ENCODE data around the gene HSD11B1L. TPM values are rescaled to one million over a fixed set of nuclear protein-coding genes. Genes with fewer than 3 reads are reported as not detected.

The HSD11B1L gene, protein sequence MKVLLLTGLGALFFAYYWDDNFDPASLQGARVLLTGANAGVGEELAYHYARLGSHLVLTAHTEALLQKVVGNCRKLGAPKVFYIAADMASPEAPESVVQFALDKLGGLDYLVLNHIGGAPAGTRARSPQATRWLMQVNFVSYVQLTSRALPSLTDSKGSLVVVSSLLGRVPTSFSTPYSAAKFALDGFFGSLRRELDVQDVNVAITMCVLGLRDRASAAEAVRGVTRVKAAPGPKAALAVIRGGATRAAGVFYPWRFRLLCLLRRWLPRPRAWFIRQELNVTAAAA
- 39.9 and 48.1 TPM in 2 replicates for total RNA-seq
- 28.3 TPM for polyA plus RNA-seq (2012)

DNA sequence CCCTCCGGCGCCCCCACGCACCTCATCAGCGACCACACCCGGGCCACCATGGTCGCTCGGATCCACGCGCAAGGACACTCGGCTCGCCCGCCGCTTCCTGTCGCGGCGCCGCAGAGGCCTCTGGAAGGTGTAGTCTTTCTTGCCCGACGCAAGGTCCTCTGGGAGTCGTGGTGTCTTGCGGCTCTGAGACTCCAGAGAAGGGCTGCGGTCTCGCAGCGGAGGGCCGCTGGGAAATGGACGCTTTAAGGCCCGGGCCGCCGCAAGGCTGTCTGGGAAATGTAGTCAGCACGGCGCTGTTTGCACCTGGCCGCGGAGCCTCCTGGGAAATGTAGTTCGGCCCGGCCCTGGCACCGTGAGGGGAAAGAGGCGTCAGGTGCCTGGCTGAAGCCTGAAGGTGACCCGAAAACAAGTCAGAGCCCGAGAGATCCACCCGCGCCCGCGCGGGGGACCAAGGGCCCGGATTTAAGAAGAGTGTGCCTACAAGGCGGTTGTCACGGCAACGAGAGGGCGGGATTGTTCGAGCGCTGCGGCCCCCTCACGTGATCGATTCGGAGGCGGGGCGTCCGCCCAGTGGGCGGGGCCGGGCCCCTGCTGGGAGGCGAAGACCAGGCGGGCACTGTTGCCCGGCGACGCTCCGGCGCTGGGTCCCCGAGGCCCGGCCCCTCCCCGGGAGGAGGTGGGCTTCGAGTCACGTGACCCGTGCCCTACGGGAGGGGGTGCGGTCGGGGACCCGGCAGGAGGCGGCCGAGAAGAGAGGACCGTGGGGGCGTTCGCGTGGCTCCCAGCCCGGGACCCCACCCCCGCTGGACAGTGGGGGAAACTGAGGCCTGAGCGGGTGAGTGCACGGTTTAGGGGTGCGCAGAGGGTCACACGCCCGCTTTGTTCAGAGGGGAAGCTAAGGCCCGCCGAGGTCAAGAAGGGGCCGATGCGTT is at the start of gene HSD11B1L, which contains the start of gene MICOS13:
Gene HSD11B1L, plus strand, starts transcription at position 591 of the 932 bp plus-strand sequence. CDS start 3,806 bp downstream, outside the sequence.
Gene MICOS13, minus strand, starts transcription at position 80 of the 932 bp plus-strand sequence. Its CDS starts 30 bp downstream, at position 50.
- DNase-seq (ENCODE audit: low read depth) = peak; percentile 100

- no peak for DNase-seq (ENCODE audit: low read depth)
These were observed 49.1 kb upstream of the HSD11B1L start for GRCh38 chr19:5631567-5632240.

- DNase-seq (ENCODE audit: low read depth) = no peak
These were observed 48.6 kb upstream of the HSD11B1L start for GRCh38 chr19:5632241-5632612.

GRCh38 chr19:5632657-5633056 is 48.2 kb upstream of the HSD11B1L start:
- no peak for DNase-seq (ENCODE audit: low read depth)

- no peak for DNase-seq (ENCODE audit: low read depth)
These were observed 45.4 kb upstream of the HSD11B1L start for GRCh38 chr19:5635427-5635826.

DNA sequence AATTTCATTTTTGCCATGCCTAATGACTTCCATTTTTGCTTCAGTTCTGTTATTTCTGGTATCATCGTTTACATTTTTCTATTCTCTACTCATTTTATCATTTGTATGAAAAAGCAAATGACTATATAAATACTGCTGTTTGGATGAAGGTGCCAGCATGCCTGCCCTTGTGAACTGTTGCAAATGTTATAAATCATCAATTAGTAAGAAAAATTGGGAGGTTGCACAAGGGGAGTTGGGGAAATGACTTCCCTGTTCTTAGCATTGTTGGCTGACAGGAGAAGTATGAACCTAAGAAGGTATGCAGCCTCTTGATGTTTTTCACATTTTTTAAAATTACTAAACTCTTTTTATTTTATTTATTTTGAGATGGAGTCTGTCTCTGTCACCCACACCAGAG is 42.9 kb upstream of the HSD11B1L start:
- DNase-seq (ENCODE audit: low read depth) = no peak

DNA sequence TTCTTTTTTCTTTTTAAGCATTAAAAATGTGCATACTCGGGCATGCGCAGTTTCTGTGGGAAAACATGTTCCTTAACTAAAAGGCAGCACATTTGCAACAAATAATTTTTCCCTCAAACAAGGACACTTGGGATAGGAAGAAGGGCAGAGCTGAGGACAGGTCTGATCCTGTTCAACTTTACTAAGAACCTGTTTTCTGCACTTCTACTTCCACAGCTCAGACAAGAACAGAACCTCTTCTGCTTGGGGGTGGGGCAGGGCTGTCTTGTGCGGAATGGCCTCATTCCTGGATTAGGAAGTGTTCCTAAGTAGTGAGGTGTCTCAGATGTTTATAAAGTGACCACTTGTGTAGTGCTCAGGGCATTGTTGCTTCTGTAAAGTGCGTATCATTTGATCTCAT is 39.7 kb upstream of the HSD11B1L start:
- no peak for DNase-seq (ENCODE audit: low read depth)

DNA sequence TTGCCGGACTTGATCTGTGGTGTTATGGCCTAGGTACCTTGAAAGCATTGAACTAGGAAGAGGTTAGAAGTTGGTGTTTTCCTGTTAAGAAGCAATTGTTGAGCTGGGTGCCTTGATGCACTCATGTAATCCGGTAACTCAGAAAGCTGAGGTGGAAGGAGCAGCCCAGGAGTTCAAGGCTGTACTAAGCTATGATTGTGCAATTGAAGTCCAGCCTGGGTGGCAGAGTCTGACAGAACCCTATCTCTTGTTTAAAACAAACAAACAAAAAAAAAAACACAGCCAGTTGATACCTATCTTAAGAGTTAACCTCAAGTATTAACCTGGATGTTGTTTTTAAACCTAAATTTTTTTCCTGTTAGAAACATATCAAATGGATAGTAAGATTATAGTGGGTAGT is 38.6 kb upstream of the HSD11B1L start:
- no peak for DNase-seq (ENCODE audit: low read depth)

DNA sequence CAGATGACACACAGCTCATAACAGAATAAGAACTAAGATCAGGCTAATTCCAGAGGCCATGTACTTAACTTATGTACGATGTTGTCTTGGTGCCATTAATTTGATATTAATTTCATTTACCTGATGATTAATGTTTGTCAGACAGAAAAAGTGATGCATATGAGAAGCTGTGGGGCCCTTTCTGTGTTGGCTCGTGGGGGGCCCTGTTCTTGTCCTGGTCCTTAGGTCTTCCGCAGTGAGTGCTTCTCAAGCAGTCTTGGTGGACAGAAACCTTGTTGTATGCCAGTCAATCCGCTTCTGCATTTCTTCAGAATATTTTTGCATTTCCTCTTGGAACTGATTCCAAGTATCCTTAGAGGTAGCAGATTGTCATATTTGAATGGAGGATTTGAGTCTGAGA is 37.8 kb upstream of the HSD11B1L start:
- no peak for DNase-seq (ENCODE audit: low read depth)

DNA sequence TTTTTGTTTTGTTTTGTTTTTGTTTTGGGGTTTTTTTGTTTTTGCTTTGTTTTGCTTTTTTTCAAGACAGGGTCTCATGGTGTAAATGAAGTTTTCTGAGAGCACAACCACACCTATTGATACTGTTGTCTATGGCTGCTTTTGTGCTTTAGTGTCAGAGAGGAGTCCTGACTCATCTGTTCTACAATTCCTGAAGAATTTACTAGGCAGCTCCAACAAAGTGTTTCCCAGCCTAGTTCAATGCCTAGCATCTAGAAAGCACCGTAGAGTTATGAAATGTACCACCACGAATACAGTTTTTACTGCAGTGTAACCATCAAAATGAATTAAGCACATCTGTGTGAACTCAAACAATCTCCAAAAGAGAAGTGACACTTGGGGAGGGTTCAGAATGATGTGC is 36.8 kb upstream of the HSD11B1L start:
- DNase-seq (ENCODE audit: low read depth) = no peak

GRCh38 chr19:5645409-5645808 is 35.4 kb upstream of the HSD11B1L start:
- DNase-seq (ENCODE audit: low read depth) = no peak

- no peak for DNase-seq (ENCODE audit: low read depth)
These were observed 34.1 kb upstream of the HSD11B1L start for GRCh38 chr19:5646703-5647102.

DNA sequence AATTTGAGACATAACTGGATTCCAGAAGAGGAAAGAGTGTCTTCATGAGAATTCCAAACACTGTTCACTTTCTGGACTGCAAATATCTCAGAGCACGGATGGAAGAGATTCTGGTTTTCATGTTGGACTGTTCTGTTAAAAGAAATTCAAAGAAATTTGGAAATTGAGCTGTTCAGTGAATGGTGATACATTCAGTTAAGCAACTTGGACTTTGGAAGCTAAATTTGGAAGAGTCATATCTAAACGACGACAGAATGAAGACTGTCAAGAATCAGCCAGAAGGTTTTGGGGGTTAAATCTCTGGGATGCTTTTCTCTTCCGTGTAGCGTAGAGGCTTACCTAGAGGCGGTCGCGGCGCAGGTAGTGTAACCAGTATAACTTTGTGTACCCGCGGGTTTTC is 32.4 kb upstream of the HSD11B1L start:
- DNase-seq (ENCODE audit: low read depth) = no peak

DNA sequence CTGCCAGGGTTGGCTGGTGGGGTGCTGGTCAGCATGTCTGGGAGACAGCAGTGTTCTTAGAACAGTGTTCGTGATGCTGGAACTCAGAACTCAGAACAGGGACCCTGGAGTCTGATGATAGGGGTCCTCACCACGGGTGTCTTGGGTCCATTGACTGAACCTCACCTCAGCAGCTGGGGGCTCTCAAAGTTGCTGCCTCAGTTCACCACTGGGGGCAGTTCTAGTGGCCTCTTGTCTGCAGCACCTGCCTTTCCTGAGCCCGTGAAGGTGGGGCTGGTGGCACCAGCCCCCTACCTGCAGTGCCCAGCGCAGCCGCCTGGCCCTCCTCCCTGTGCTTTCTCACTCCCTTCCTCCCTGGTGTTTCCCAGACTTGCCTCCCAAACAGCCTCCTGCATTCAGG is 29.5 kb upstream of the HSD11B1L start:
- no peak for DNase-seq (ENCODE audit: low read depth)

DNA sequence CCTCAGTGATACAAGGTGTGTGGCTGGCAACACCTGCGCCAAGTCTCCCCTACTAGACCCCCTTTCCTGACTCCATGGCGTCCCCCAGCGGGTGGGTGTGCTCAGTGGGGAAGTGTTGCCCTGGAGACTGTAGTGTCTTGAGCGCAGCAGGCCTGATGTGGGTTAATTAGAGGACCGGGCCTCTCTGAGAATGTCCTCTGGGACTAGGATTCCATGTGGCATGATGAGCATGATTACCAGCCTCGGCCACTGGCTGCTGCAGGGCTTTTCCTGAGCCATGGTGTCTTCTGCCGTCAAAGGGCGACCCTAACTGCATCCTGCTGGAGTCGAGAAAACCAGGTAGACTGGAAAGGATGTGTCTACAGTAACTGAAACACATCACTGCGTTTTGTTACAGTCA is 28.6 kb upstream of the HSD11B1L start:
- DNase-seq (ENCODE audit: low read depth) = no peak

GRCh38 chr19:5654931-5655330 is 25.9 kb upstream of the HSD11B1L start:
- no peak for DNase-seq (ENCODE audit: low read depth)

DNA sequence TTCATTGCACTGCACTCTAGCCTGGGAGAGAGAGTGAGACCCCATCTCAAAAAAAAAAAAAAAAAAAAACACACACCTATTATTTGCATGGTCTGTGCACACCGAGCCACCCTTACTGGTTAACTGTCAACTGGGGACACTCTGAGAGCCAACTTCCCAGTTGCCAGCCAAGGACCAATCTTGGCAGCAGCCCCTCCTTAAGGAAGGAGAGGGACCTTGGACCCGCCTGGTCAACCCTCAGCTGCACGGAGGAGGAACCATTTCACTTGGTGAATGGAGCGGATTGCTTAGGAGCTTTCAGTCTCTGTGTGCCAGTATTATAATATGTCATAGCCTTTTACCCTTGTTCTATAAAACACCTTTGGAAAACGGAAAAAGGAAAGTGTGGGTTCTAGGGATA is 25.4 kb upstream of the HSD11B1L start:
- DNase-seq (ENCODE audit: low read depth) = no peak

DNA sequence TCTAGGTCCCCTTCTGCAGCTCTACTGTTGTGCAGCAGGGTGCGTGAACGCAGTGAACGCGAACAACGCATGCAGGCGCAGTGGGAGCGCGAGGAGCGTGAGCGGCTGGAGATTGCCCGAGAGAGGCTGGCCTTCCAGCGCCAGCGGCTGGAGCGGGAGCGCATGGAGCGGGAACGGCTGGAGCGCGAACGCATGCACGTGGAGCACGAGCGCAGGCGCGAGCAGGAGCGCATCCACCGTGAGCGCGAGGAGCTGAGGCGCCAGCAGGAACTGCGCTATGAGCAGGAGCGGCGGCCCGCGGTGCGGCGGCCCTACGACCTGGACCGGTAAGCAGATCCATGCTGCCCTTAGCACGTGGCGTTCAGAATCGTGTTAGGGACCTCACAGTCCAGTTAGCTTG is 19.3 kb upstream of the HSD11B1L start:
- no peak for DNase-seq (ENCODE audit: low read depth)

GRCh38 chr19:5663904-5664303 is 16.9 kb upstream of the HSD11B1L start:
- DNase-seq (ENCODE audit: low read depth) = no peak

DNA sequence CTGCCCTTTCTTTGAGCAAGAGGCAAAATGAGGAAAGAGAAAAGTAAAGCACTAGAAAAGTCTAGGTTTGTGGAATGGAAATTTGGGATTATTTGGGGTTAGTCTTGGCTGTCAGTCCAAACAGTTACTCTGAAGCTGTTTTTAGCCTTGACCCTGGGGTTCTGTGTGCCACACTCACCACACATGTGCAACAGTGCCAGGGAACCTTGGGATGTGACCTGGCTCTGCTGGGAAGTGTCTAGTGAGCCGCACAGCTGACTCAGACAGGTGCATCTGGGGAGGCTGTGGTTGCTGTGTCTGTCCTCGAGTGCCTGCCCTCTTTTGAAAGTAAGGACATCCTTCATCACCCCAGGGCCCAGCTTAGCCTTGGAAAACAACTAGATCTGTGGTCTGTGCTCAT is 16.3 kb upstream of the HSD11B1L start:
- peak; percentile 94 for DNase-seq (ENCODE audit: low read depth)

- DNase-seq (ENCODE audit: low read depth) = peak; percentile 59
These were observed 14.9 kb upstream of the HSD11B1L start for GRCh38 chr19:5665781-5666513.

All from myocyte (in vitro differentiated cells).